OCI-LY1 (cell line): ENCODE measurements around the gene ALG2.

ENCODE experiments used
- H2AFZ ChIP-seq: fragments of 200-600 bp; sonication (generic), shearing (Covaris generic); 2 replicates; pipeline ENCODE4 v1.6.0; 2014; ENCODE audit warnings: antibody characterized with exemption, mild to moderate bottlenecking, low read length
- H3F3A ChIP-seq: fragments of 200-600 bp; sonication (generic), shearing (Covaris generic); 2 replicates; pipeline ENCODE4 v1.6.0; 2014; ENCODE audit warnings: mild to moderate bottlenecking, antibody characterized with exemption, low read length, moderate library complexity; ENCODE audit not compliant: insufficient read depth
- H3K27ac ChIP-seq: fragments of 200-600 bp; sonication (generic); 2 replicates; pipeline ENCODE4 v1.5.1; 2014; ENCODE audit warnings: low read length, mixed run types, mild to moderate bottlenecking, low read depth; ENCODE audit not compliant: poor library complexity, severe bottlenecking
- H3K27me3 ChIP-seq: fragments of 200-600 bp; sonication (generic); 2 replicates; pipeline ENCODE4 v1.6.0; 2014; ENCODE audit warnings: antibody characterized with exemption, mild to moderate bottlenecking, low read length, moderate library complexity; ENCODE audit not compliant: insufficient read depth
- H3K36me3 ChIP-seq: fragments of 200-600 bp; sonication (generic); 2 replicates; pipeline ENCODE4 v1.6.1; 2014; ENCODE audit warnings: mild to moderate bottlenecking, antibody characterized with exemption, low read length, moderate library complexity, mixed read lengths; ENCODE audit not compliant: insufficient read depth
- H3K4me1 ChIP-seq: fragments of 200-600 bp; sonication (generic); 2 replicates; pipeline ENCODE4 v1.5.1; 2014; ENCODE audit warnings: mild to moderate bottlenecking, low read length, moderate library complexity; ENCODE audit not compliant: insufficient read depth, severe bottlenecking
- H3K4me2 ChIP-seq: fragments of 200-600 bp; sonication (generic), shearing (Covaris generic); 2 replicates; pipeline ENCODE4 v1.6.1; 2014; ENCODE audit warnings: low read length
- H3K4me3 ChIP-seq: fragments of 200-600 bp; sonication (generic); 2 replicates; pipeline ENCODE4 v1.5.1; 2014; ENCODE audit warnings: low read length, low read depth, mild to moderate bottlenecking, mixed read lengths; ENCODE audit not compliant: poor library complexity, severe bottlenecking
- H3K79me2 ChIP-seq: fragments of 200-600 bp; shearing (Covaris generic); 2 replicates; pipeline ENCODE4 v1.6.1; 2016; ENCODE audit warnings: mixed run types, low read length, mixed read lengths; ENCODE audit not compliant: insufficient read depth
- H3K9ac ChIP-seq: fragments of 200-600 bp; sonication (generic), shearing (Covaris generic); 2 replicates; pipeline ENCODE4 v1.6.1; 2014; ENCODE audit warnings: mild to moderate bottlenecking, low read length, mixed read lengths
- H3K9me2 ChIP-seq: fragments of 200-600 bp; sonication (generic), shearing (Covaris generic); 2 replicates; pipeline ENCODE4 v1.6.1; 2014; ENCODE audit warnings: low read depth, mild to moderate bottlenecking, low read length, mixed read lengths
- H3K9me3 ChIP-seq: fragments of 200-600 bp; shearing (Covaris generic); 2 replicates; pipeline ENCODE4 v1.6.1; 2014; ENCODE audit warnings: low read length, mixed read lengths
- H4K20me1 ChIP-seq: fragments of 200-600 bp; sonication (generic), shearing (Covaris generic); 2 replicates; pipeline ENCODE4 v1.6.0; 2016; ENCODE audit warnings: mild to moderate bottlenecking, low read length; ENCODE audit not compliant: insufficient read depth
- EZH2 ChIP-seq: fragments of 200-600 bp; sonication (generic), shearing (Covaris generic); IDR thresholded peaks from 2 replicates; pipeline ENCODE4 v1.8.0; 2017; ENCODE audit warnings: borderline replicate concordance, mixed run types, mild to moderate bottlenecking, antibody characterized with exemption, low read length, moderate library complexity, mixed read lengths
- TF ChIP-seq, protein P1 (sequence below): fragments of 200-600 bp; sonication (generic), shearing (Covaris generic); IDR thresholded peaks from 2 replicates; pipeline ENCODE4 v1.5.1; 2017; ENCODE audit warnings: mild to moderate bottlenecking, antibody characterized with exemption, low read length, moderate library complexity, mixed read lengths

ALG2 gene, protein sequence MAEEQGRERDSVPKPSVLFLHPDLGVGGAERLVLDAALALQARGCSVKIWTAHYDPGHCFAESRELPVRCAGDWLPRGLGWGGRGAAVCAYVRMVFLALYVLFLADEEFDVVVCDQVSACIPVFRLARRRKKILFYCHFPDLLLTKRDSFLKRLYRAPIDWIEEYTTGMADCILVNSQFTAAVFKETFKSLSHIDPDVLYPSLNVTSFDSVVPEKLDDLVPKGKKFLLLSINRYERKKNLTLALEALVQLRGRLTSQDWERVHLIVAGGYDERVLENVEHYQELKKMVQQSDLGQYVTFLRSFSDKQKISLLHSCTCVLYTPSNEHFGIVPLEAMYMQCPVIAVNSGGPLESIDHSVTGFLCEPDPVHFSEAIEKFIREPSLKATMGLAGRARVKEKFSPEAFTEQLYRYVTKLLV

DNA sequence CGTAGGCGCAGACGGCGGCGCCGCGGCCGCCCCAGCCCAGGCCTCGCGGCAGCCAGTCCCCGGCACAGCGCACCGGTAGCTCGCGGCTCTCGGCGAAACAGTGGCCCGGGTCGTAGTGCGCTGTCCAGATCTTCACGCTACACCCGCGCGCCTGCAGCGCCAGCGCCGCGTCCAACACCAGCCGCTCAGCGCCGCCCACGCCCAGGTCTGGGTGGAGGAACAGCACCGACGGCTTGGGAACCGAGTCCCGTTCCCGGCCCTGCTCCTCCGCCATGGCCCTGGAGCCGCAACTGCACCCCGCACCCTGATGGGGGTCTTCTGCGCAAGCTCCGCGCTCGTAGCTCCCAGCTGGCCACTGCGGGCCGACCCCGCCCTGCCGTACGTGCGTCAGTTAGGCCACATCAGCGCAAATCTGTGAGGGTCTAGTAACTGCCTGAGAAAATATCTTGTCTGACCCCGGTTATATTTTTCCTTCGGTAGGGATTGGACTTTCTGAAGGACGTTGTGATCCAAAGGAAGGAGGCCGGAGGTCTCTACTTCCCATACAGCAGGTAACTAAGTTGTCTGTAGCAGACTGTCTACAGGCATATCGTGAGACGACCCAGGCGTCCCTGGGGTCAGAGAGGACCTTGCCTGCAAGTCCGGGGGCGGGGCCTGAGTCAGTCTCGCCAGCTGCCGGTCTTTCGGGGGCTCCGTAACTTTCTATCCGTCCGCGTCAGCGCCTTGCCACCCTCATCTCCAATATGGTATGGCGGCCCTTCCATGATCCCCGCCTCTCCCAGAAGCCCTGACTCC, at the start of gene ALG2, which contains the start of gene SEC61B:
Gene ALG2 (minus strand): TSS at position 322 of the 795 bp plus-strand sequence. CDS start 48 bp downstream, at position 274.
Gene SEC61B (plus strand): TSS at position 662 of the 795 bp plus-strand sequence. CDS start 82 bp downstream, at position 744.
- peak within 1 kb of the TSS; percentile 85 for H3K4me3 ChIP-seq
- H3K4me2 ChIP-seq: peak within 1 kb of the TSS; percentile 95
- H3K27me3 ChIP-seq: no peaks in the 10 kb centered on the region
- TF ChIP-seq, protein P1, sequence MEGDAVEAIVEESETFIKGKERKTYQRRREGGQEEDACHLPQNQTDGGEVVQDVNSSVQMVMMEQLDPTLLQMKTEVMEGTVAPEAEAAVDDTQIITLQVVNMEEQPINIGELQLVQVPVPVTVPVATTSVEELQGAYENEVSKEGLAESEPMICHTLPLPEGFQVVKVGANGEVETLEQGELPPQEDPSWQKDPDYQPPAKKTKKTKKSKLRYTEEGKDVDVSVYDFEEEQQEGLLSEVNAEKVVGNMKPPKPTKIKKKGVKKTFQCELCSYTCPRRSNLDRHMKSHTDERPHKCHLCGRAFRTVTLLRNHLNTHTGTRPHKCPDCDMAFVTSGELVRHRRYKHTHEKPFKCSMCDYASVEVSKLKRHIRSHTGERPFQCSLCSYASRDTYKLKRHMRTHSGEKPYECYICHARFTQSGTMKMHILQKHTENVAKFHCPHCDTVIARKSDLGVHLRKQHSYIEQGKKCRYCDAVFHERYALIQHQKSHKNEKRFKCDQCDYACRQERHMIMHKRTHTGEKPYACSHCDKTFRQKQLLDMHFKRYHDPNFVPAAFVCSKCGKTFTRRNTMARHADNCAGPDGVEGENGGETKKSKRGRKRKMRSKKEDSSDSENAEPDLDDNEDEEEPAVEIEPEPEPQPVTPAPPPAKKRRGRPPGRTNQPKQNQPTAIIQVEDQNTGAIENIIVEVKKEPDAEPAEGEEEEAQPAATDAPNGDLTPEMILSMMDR: no peak
- no peak for TF ChIP-seq EZH2
- peak within 1 kb of the TSS; percentile 92 for H3K9ac ChIP-seq
- no peaks in the 10 kb centered on the region for H3K9me3 ChIP-seq
- H3K9me2 ChIP-seq: no peaks in the 10 kb centered on the region
- peaks cover 63% of the 10 kb centered on the region for H3K79me2 ChIP-seq
- H3K27ac ChIP-seq: peak within 1 kb of the TSS; percentile 74
- H3F3A ChIP-seq: no peaks in the 10 kb centered on the region
- no peak within 1 kb of the TSS for H2AFZ ChIP-seq
- H4K20me1 ChIP-seq: no peaks in the 10 kb centered on the region
- peaks cover 47% of the 10 kb centered on the region for H3K4me1 ChIP-seq
- H3K36me3 ChIP-seq: peaks cover 59% of the 10 kb centered on the region

DNA sequence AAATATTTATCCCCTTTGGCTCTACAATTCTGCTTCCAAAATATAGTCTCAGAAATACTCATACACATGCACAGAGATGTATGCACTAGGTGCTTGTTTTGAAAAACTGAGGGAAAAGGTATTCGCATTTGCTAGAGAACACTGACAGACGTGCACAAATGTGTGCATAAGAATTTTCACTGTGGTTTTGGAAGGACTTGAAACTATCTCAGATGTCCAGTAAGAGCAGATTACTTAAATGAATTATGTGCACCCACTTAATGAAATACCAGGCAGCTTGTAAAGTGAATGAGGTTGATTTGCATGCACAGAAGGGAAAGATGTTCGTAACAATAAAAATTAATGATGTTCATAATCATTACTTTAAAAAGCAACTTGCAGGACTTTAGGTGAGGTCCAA, 48.7 kb upstream of the ALG2 start:
- no peaks in the 10 kb centered on the region for H3K36me3 ChIP-seq
- TF ChIP-seq, protein P1: no peak
- no peak for TF ChIP-seq EZH2
- no peaks in the 10 kb centered on the region for H3F3A ChIP-seq
- H3K79me2 ChIP-seq: no peaks in the 10 kb centered on the region
- no peak overlapping the region for H3K27ac ChIP-seq
- no peaks in the 10 kb centered on the region for H4K20me1 ChIP-seq
- H2AFZ ChIP-seq: no peak overlapping the region
- H3K4me1 ChIP-seq: peaks cover 18% of the 10 kb centered on the region
- H3K4me2 ChIP-seq: no peak overlapping the region
- H3K4me3 ChIP-seq: no peak overlapping the region
- H3K9me2 ChIP-seq: no peaks in the 10 kb centered on the region
- H3K9me3 ChIP-seq: no peaks in the 10 kb centered on the region
- H3K27me3 ChIP-seq: no peaks in the 10 kb centered on the region
- H3K9ac ChIP-seq: no peak overlapping the region

DNA sequence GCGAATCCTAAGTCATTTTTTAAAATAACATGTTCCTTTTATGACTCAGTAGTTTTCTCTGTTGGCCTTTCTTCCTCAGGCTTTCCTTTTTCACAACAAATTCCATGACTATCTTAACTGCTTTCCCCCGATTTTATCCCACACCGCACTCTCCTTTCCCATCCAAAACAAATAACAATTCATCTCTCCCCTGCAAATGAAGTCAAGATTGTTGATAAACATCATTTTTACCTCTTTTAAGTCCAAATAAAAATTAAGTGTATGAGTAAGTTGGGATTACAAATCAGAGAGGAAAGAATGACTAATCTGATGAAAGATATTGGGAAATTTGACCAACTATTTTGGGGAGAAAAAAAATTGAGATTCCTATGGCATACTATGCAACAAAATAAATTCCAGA, 47.7 kb upstream of the ALG2 start:
- H3K9me2 ChIP-seq: no peaks in the 10 kb centered on the region
- TF ChIP-seq EZH2: no peak
- TF ChIP-seq, protein P1: no peak
- no peaks in the 10 kb centered on the region for H3K27me3 ChIP-seq
- H3K4me2 ChIP-seq: no peak overlapping the region
- H3K9ac ChIP-seq: no peak overlapping the region
- no peaks in the 10 kb centered on the region for H4K20me1 ChIP-seq
- H2AFZ ChIP-seq: no peak overlapping the region
- no peaks in the 10 kb centered on the region for H3K79me2 ChIP-seq
- peaks cover 28% of the 10 kb centered on the region for H3K4me1 ChIP-seq
- H3K36me3 ChIP-seq: no peaks in the 10 kb centered on the region
- no peak overlapping the region for H3K27ac ChIP-seq
- H3K4me3 ChIP-seq: no peak overlapping the region
- H3K9me3 ChIP-seq: no peaks in the 10 kb centered on the region
- H3F3A ChIP-seq: no peaks in the 10 kb centered on the region
